CD4-positive, alpha-beta T cell treated with Interleukin-17A for 4 hours (primary cell): ENCODE results near the gene ERVK3-1.
"Not testable (repeated sequence)": the region's sequence is repeated elsewhere in the genome, so short reads cannot be mapped to it uniquely, and the experiment has no call there.

Source experiments
- DNase-seq: peaks from one replicate; pipeline ENCODE4 v3.0.0-alpha.2; 2020; ENCODE audit warnings: mixed read lengths

The ERVK3-1 gene, protein sequence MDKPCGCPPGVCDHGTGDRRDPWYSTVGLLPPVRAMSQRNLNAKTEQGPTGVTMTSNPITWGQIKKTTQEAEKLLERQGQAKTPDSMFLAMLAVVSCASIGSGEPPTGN

DNA sequence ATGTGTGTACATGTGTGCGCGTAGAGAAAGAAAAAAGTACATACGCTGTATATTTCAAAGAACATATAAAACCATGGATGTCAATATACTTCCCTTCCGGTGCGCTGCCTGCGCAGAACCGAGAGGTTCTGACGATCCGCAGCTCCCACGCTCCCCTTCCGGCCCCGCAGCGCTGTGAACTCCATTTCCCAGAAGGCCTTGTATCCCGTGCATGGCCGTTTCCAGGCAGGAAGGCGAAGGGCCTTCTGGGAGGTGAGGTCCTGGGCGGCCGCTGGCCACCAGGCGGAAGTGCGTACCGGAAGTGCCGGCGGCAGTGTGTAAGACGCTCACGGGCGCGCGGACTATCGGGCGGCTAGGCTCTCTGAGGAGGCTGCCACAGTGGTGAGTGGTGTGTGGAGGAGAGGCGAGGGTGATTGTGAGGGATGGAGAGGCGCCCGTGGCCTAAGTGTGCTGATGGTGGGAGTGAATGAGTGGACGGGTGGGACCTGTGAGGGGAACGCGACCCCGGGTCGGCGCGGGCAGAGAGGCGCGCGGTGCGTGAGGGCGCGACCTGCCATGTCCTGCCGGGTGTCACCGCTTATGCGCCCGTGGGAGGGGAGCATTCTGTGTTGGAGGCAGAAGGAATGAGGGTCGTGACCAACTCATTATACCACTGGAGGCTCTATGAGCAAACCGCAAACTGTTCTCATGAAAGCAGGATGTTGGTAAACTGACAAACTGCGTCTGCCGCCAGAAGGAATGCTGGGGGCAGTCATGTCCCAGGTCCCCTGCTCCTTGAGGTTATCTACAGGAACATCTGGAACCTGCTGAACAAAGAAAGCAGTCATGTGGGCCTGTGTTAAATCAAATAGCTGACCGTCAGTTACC lies at the start of gene ERVK3-1:
Gene ERVK3-1 (plus strand): TSS at position 313 of the 867 bp plus-strand sequence. CDS start 6,792 bp downstream, outside the sequence.
- peak; percentile 94 for DNase-seq

DNA sequence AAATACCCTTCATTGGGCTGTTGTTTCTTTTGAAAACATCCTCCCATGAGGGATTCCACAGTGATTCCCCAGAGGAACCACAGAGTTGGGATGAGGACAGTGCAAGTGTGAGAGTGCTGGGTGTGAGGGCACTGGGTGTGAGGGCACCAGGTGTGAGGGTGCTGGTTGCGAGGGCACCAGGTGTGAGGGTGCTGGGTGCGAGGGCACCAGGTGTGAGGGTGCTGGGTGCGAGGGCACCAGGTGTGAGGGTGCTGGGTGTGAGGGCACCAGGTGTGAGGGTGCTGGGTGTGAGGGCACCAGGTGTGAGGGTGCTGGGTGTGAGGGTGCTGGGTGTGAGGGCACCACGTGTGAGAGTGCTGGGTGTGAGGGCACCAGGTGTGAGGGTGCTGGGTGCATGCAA lies 46.9 kb upstream of the ERVK3-1 start:
- not testable (repeated sequence) for DNase-seq

DNA sequence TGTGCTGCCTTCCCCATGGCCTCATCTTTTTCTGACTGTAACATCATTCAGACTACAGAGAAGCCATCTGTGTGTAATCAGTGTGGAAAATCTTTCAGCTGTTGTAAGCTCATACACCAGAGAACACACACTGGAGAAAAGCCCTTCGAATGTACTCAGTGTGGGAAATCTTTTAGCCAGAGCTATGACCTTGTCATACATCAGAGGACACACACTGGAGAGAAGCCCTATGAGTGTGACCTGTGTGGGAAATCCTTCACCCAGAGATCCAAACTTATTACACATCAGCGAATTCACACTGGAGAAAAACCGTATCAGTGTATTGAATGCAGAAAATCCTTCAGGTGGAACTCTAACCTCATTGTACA lies 43.6 kb upstream of the ERVK3-1 start:
- no peak for DNase-seq

DNA sequence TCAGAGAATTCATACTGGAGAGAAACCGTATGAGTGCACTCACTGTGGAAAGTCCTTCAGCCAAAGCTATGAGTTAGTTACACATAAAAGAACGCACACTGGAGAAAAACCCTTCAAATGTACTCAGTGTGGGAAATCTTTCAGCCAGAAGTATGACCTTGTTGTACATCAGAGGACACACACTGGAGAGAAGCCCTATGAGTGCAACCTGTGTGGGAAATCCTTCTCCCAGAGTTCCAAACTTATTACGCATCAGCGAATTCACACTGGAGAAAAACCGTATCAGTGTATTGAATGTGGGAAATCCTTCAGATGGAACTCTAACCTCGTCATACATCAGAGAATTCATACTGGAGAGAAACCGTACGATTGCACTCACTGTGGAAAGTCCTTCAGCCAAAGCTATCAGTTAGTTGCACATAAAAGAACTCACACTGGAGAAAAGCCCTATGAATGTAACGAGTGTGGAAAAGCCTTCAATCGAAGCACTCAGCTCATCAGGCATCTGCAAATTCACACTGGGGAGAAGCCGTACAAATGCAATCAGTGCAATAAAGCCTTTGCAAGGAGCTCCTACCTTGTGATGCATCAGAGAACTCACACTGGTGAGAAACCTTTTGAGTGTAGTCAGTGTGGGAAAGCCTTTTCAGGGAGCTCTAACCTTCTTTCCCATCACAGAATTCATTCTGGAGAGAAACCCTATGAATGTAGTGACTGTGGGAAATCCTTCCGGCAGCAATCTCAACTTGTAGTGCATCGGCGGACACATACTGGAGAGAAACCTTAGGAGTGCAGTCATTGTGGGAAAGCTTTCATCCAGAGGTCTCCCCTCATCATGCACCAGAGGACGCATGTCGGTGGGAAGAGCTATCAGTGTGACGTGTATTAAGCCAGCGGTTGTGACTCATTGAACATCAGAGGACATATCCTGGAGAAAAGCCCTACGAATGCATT lies 42.9 kb upstream of the ERVK3-1 start:
- no peak for DNase-seq

DNA sequence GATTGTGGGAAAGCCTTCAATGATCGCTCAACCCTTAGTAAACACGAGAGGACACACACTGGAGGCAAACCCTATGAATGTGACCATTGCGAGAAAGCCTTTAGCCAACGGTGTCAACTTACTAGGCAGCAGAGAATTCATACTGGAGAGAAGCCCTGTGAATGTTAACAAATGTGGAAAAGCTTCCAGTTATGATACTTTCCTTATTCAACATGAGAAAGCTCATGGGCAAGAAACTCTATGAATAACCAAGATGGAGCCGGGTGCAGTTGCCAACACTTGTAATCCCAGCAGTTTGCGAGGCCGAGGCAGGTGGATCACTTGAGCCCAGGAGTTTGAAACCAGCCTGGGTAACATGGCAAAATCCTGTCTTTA lies 42.3 kb upstream of the ERVK3-1 start:
- no peak for DNase-seq

DNA sequence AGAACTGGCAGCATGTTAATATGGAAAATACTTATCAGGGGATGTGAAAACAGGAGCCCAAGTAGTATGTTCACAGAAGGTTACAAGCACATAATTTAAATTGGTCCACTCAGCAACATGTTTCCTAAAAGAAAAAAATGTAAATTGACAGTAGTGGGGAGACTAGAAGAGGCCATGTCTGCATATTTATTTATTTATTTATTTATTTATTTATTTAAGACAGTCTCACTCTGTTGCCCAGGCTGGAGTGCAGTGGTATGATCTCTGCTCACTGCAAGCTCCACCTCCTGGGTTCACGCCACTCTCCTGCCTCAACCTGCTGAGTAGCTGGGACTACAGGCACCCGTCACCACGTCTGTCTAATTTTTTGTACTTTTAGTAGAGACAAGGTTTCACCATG lies 40.1 kb upstream of the ERVK3-1 start:
- DNase-seq, result no peak

DNA sequence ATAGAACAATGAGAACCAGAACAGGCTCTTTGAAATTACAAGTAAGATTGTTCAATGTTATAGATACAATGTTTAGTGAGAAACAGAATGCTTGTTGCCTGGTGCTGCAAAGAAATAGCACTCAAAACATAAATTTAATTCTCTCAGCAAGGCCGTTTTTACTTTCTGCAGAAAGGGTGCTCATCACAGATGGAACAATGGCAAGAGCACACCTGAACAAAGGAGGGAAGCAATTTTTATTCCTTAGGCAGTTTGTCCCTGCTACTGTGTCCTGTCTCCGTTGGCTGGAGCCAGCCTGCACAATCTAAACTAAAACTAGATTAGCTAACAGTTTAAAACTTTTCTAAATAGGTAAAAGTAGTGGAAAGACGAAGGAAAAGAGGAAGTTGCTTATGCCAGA lies 36.8 kb upstream of the ERVK3-1 start:
- no peak for DNase-seq

DNA sequence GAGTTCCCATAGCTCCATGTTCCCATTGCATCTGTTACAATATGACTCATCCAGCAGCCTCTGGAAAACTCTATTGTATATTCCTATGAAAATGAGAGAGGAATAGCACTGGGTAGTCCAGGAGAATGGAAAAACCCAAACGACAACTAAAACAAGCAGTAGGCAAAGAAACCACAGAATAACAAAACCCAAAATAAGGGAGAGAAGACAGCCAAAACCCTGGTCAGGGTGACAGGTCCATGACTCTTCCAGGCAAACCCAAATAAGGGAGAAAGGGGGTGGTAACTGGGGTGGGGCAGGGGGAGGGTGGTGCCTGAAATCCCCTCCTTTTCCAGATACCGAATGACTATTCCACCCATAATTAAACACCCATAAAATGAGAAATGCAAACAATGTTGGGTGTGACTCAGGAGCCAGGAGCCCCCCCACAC lies 30.4 kb upstream of the ERVK3-1 start:
- DNase-seq, result no peak

DNA sequence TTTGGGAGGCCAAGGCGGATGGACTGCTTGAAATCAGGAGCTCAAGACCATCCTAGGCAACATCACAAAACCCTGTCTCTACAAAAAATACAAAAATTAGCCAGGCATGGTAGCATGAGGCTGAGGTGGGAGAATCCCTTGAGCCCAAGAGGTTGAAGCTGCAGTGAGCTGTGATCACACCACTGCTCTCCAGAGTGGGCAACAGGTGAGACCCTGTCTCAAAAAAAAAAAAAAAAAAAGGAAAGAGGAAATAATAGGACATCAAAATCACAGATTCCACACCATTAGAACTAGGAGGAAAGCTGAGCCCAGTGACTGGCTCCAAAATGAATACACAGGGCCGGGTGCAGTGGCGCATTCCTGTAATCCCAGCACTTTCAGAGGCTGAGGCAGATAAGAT lies 29.6 kb upstream of the ERVK3-1 start:
- no peak for DNase-seq

DNA sequence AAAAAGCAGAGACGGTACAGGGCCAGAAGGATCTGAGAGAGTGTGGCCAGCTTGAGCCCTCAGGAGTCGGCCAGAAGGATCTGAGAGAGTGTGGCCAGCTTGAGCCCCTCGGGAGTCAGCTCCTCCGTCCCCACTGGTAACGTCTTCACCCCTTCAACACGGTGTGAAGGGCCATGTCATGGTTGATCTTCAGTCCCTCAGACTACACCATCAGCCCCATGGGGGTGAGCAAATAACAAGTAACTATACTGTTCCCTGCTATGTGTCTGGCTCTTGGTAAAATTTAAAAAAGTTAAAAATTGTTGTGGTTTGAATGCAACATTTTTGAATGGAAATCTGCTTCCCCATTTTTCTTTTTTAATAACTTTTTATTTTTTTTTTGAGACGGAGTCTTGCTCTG lies 28.0 kb upstream of the ERVK3-1 start:
- DNase-seq, result no peak

DNA sequence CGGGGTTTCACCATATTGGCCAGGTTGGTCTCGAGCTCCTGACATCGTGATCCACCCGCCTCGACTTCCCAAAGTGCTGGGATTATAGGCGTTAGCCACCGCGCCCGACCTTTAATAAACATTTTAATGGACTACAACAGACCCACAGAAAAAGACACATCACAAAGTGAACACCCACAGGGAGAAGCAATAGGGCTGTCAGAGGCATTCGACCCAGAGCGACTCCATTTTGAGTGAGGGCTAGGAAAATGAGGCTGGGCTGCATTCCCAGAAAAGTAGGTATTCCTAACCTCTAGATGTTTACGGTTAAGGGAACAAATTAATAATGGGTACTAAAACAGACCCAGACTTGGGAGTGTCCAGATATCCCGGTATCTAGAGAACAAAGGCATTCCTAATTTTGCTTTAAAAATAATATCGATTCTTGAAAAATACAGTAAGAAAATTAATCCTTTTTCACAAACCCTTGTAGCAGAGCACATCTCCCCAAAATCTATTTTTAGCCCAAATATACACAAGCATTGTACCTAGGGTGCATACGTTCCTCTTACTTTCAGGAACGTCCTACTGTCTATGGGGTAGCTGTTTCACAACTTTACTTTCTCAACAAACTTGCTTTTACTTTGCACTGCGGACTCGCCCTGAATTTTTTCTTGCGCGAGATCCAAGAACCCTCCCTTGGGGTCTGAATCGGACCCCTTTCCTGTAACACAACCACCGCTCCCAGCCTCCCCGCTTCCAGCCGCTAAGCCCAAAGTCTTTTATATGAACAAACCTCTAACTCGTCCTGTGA lies 27.2 kb upstream of the ERVK3-1 start:
- DNase-seq, result no peak

DNA sequence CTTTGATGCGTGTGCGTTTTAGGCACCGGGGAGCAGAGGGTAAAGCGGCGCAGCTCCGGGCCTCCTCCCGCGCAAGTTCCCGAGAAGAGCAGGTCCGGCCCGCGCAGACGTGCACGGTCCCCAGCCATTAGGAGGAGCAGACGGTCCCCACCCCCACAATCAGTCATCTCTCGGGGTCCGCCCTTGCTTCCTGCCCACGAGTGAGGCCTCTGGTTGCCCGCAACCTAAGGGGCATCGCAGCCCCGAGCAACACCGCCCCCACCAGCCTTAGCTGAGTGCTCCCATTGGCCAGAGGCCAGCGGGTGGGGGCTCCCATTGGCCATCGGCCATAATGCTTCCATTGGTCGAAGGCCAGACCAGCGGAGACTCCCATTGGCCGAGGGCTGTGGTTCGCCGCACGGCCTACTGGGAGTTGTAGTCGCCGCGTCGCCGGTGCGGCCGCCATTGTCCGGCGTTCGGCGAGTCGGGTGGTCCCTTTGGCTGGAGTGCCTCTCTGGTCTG lies 26.6 kb upstream of the ERVK3-1 start, which contains the start of gene ZNF8:
Gene ZNF8 (plus strand): TSS at position 415 of the 501 bp plus-strand sequence. CDS start 127 bp downstream, outside the sequence.
- peak; percentile 97 for DNase-seq

DNA sequence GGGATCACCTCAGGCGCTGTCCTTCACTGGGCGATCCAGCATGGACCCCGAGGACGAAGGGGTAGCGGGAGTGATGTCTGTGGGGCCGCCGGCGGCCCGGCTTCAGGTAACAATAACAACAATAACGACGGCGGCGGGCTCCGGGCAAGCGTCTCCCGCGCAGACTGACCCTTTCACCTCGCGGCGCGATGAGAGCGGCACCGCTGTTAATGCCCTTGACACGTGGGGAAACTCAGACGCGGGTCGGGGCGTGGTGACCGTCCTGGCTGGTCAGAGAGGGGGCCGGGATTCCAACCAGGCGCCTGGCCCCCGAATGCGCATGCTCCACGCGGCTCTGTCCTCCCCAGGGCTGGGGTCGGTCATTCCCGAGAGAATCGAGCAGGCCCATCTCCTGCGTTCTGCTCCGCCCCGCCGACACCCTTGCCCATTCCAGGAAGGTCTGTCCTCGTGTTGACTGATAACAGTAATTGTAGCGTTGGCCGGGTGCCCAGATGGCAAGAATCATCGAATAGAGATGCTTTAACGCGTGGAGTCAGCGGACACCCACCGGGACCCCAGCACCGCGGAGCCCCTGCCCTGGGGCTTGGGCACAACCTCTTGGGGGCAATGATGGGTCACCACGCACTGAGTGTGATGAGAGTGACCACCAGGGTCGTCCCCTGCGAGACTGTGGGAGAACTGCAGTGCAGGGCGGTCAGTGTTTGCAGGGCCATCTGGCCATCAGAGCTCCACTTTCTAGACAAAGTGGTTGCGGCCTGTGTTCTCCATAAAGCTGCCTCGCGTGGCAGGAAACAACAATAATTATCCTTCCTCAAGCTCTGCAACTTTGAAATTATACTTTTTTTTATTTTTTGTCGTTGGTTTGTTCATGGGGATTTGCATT lies 25.9 kb upstream of the ERVK3-1 start:
- peak; percentile 45 for DNase-seq

DNA sequence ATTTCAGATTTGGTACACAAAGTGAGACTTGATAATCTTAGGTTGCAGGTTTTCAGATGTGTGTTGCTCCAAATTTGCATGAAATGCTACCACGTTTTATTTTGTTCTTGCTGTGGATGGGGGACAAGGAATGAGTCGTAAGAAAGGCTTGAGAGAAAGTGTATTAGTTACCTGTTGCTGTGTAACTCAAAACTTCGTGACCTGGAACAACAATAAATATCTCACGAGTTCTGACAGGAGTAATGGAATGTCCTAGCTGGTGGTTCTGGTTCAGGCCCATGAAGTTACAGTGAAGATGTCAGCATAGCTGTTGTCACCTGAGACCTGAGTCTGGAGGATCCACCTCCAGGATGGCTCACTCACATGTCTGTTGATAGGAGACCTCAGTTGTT lies 25.3 kb upstream of the ERVK3-1 start:
- no peak for DNase-seq

DNA sequence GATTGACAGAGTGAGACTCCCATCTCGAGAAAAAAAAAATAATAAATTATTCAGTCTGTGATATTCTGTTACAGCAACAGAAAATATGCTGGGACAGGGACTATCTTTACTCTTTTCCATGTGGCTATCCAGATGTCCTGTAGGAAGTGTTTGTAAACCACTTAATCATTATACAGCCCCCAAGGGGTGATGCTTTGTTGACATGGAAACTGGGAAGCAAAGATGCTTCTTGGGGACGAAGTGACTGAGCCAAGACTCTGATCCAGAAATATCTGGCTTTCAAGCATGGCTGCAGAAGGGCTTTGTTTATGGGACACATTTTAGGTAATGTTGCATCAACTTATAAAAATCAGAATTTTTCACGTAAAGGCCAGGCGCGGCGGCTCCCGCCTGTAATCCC lies 21.0 kb upstream of the ERVK3-1 start:
- DNase-seq, result no peak

DNA sequence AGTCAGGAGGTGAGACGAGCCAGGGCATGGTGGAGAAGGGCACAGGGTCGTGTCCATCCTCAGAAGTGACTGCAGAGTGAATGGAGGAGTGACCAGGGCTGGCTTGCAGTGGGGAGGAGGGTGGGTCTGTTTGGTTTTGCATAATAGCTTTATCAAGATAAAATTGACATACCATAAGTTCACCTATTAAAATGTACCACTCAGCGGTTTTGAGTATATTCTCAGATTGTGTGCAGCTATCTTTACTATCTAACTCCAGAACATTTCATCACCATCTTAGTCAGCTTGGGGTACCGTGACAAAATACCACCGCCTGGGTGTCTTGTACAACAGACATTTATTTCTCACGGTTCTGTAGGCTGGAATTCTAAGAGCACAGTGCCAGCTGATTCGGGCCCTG lies 13.2 kb upstream of the ERVK3-1 start:
- no peak for DNase-seq

DNA sequence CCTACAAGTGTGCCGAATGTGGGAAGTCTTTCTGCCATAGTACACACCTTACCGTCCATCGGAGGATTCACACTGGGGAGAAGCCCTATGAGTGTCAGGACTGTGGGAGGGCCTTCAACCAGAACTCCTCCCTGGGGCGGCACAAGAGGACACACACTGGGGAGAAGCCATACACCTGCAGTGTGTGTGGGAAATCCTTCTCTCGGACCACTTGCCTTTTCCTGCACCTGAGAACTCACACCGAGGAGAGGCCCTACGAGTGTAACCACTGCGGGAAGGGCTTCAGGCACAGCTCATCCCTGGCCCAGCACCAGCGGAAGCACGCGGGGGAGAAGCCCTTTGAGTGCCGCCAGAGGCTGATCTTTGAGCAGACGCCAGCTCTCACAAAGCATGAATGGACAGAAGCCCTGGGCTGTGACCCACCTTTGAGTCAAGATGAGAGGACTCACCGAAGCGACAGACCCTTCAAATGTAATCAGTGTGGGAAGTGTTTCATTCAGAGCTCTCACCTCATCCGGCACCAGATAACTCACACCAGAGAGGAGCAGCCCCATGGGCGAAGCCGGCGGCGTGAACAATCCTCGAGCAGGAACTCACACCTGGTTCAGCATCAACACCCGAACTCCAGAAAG lies 10.3 kb upstream of the ERVK3-1 start:
- DNase-seq, result no peak

DNA sequence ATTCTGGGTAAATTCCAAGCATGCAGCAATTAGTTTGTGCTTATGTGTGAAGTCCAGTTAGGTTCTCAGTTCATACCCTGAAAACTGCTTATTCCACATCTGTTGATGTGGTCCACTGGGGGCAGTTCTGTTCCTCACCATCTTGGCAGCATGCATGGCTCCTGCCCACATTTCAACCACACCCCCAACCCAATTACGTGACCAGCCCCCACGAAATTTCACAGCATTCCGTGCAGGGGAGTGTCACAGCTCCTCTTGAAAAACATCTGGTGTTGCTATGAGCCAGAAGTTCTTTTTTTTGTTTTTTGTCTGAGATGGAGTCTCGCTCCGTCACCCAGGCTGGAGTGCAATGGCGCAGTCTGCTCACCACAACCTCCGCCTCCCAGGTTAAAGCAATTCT lies 9.1 kb upstream of the ERVK3-1 start:
- no peak for DNase-seq

DNA sequence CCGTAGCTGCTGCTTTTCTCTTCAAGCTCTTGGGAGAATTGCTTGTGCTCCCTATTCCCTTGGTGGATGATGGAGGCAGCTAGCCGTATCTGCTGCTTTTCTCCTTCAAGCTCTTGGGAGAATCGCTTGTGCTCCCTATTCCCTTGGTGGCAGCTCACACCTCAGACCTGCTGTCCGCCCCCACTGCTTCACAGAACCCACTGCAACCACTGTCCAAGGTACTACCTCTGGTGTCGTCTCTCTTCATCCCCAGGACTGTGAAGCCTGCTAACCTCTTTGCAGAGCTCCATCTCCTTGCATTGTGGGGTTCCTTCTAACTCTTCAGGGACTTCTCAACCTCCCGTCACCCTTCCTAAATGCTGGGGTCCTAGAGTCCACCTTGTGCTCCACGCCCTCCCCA lies 4.6 kb upstream of the ERVK3-1 start:
- DNase-seq, result no peak

DNA sequence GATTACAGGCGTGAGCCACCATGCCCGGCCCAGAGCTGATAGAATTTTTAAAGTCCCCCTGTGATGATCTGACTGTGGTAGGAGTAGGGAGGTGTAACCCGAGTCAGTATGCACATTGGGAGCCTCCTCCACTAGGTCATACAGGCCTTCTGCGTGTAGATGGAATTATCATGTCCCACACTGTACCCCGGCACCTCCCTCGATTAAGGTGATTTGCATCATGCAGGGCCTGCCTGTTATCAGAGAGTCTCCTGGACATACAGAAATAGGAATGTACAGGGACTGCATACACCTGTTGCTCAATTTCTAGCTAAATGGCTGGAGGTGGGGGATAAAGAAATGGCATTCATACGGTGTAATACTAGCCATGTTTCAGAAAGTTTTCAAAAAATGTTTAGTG lies 922 bp upstream of the ERVK3-1 start:
- DNase-seq, result no peak

DNA sequence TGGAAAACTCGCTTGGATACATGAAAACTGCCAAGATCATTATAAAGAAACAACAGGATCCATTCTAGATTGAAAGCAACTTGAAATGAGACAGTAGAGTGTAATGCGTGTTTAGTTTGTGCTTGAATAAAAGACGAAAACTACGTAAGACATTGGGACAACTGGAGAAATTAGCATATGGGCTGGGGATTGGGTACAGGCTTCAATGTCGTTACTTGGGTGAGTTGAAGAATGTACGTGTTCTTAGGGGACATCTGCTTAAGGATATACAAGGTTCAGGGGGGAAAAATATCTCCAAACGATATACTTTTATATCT lies 471 bp upstream of the ERVK3-1 start:
- DNase-seq, result no peak
